Testis (tissue), 2 donors: Measurements from ENCODE around the gene GAK.

Source experiments
- POLR2A ChIP-seq: fragments of 450-650 bp; IDR thresholded peaks from one replicate; pipeline ENCODE4 v1.6.1; 2017; ENCODE audit warnings: antibody characterized with exemption, mild to moderate bottlenecking, moderate library complexity
- TF ChIP-seq, protein P1 (sequence below), 3 experiments: fragments of 450-650 bp in 2 of 3; fragments of 200-600 bp in 1 of 3; sonication (generic) in 1 of 3; IDR thresholded peaks; one replicate each; pipeline ENCODE4 v1.5.1; 2016 to 2019; ENCODE audit warnings: antibody characterized with exemption in 3 of 3, mild to moderate bottlenecking in 2 of 3, moderate library complexity in 1 of 3

DNA sequence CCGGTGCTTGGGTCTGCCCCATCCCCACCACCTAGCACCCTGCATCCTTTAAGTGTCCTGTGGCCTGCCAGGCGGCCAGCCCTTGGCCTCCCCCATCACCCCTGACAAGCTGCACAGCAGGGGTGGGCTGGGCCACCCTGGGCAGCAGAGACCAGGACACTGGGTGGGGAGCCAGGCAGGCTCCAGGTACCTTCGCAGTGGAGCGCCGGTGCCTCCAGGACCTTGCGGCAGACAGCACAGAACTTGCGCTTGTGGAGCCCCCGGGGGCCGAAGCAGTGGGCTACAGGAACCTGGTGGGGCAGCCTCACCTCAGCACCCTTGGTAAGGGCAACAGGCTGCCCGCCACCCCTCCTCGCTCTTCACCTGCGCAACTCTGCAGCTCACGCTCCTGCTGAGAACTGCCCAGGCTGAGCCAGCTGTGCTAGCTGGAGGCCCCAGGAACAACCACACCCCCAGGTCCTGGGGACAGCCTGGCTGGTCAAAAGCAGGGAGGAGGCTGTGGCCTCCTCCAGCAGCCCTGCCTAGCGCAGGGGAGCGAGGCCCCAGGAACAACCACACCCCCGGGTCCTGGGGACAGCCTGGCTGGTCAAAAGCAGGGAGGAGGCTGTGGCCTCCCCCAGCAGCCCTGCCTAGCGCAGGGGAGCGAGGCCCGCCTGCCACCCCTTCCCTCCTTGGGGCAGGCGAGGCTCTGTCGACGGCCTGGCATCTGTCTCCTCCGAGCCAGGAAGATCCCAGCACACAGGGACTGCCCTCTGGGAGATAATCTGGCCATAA lies 36.7 kb upstream of the GAK start:
- TF ChIP-seq, protein P1, sequence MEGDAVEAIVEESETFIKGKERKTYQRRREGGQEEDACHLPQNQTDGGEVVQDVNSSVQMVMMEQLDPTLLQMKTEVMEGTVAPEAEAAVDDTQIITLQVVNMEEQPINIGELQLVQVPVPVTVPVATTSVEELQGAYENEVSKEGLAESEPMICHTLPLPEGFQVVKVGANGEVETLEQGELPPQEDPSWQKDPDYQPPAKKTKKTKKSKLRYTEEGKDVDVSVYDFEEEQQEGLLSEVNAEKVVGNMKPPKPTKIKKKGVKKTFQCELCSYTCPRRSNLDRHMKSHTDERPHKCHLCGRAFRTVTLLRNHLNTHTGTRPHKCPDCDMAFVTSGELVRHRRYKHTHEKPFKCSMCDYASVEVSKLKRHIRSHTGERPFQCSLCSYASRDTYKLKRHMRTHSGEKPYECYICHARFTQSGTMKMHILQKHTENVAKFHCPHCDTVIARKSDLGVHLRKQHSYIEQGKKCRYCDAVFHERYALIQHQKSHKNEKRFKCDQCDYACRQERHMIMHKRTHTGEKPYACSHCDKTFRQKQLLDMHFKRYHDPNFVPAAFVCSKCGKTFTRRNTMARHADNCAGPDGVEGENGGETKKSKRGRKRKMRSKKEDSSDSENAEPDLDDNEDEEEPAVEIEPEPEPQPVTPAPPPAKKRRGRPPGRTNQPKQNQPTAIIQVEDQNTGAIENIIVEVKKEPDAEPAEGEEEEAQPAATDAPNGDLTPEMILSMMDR (IDR thresholded peaks at IDR 0.05) = no peak
- no peak for TF ChIP-seq POLR2A
